Measurements from ENCODE around the gene RAG2.

RAG2 gene

DNA sequence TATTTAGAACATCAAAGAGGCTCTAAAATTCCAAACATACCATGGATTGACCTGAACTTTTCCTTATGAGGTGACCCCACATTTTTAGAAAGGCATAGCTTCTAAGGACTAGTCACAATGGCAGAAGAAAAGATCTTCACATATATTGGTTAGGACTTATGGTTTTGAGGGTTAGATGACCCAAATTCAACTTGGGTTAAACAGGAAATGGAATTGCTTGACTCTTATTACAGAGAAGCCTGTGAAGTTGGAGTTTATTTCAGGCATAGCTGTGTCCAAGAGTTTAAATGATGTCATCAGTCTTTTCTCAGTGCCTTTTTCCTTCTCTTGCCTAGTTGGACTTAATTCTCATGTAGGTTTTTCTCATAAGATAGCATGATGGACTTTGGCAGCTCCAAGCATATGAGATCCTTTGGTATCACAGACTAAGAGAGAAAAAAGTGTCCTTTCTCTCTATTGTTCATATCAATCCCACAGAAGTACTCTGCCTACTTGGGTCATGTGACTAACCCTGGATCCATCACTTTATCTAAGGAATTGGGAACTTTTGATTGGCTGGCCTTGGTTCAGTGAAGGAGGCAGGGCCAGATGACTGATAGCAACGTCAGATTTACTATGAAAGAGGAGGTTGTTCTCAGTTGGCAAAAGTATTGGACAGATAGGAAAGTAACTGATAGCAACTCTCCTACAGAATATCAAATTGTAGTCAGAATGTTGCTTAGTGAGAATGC lies 47.5 kb downstream of the RAG2 start:
- no peak for DNase-seq (ENCODE audit: low read depth)

Data from EH (cell line).